OCI-LY3 (cell line): Measurements from ENCODE around the gene EEIG2.

ENCODE experiments used
- H2AFZ ChIP-seq: fragments of 200-600, 300-600 bp; shearing (Covaris generic); 2 replicates; pipeline ENCODE4 v1.6.0; 2014; ENCODE audit warnings: antibody characterized with exemption, low read depth, low read length
- H3K27ac ChIP-seq: fragments of 200-600, 300-600 bp; sonication (generic); 2 replicates; pipeline ENCODE4 v1.5.1; 2014; ENCODE audit warnings: mild to moderate bottlenecking, low read length, moderate library complexity, mixed read lengths
- H3K27me3 ChIP-seq: fragments of 200-600, 300-600 bp; sonication (generic); 2 replicates; pipeline ENCODE4 v1.6.1; 2014; ENCODE audit warnings: low read depth, low read length, mixed read lengths
- H3K36me3 ChIP-seq: fragments of 200-600, 300-600 bp; sonication (generic); replicated peaks from 2 replicates; pipeline ENCODE3; 2014; ENCODE audit warnings: low read depth, low read length, mixed read lengths
- H3K4me1 ChIP-seq: fragments of 300-600, 200-600 bp; sonication (generic); 2 replicates; pipeline ENCODE4 v1.6.1; 2014; ENCODE audit warnings: low read length, mixed read lengths
- H3K4me2 ChIP-seq: fragments of 200-600, 300-600 bp; sonication (generic); 2 replicates; pipeline ENCODE4 v1.6.1; 2014; ENCODE audit warnings: low read length, mixed read lengths
- H3K4me3 ChIP-seq: fragments of 300-600, 200-600 bp; sonication (generic); 2 replicates; pipeline ENCODE4 v1.5.1; 2014; ENCODE audit warnings: antibody characterized with exemption, mild to moderate bottlenecking, low read length, moderate library complexity
- H3K79me2 ChIP-seq: fragments of 300-600, 200-600 bp; shearing (Covaris generic); 2 replicates; pipeline ENCODE4 v1.6.1; 2014; ENCODE audit warnings: mild to moderate bottlenecking, low read length, mixed read lengths
- H3K9ac ChIP-seq: fragments of 300-600, 200-600 bp; shearing (Covaris generic); 2 replicates; pipeline ENCODE4 v1.6.0; 2014; ENCODE audit warnings: mild to moderate bottlenecking, low read length, moderate library complexity
- H3K9me3 ChIP-seq: fragments of 200-600, 300-600 bp; shearing (Covaris generic); 2 replicates; pipeline ENCODE4 v1.6.1; 2014; ENCODE audit warnings: low read length, mixed read lengths; ENCODE audit not compliant: insufficient read depth
- H4K20me1 ChIP-seq: fragments of 200-600, 300-600 bp; sonication (generic); 2 replicates; pipeline ENCODE4 v1.6.1; 2016; ENCODE audit warnings: low read length, mixed read lengths; ENCODE audit not compliant: insufficient read depth
- CTCF ChIP-seq: fragments of 200-600, 300-600 bp; sonication (generic); IDR thresholded peaks from 2 replicates; pipeline ENCODE4 v1.5.1; 2014; ENCODE audit warnings: antibody characterized with exemption, low read length, low read depth
- EZH2phosphoT487 ChIP-seq: fragments of 200-600 bp; shearing (Covaris generic); IDR thresholded peaks from 2 replicates; pipeline ENCODE4 v1.6.1; 2018; ENCODE audit warnings: antibody characterized with exemption, mixed run types, low read depth

The EEIG2 gene

GRCh38 chr1:108524676-108525075, 35.2 kb upstream of the EEIG2 start:
- Histone ChIP-seq H4K20me1 (no peaks in the 10 kb centered on the region), H3K4me3 (no peak overlapping the region), H2AFZ (no peak overlapping the region), H3K4me1 (no peaks in the 10 kb centered on the region), H3K27me3 (no peaks in the 10 kb centered on the region), H3K27ac (no peak overlapping the region), H3K9ac (no peak overlapping the region), H3K4me2 (no peak overlapping the region), H3K79me2 (no peaks in the 10 kb centered on the region), H3K36me3 (no peaks in the 10 kb centered on the region), H3K9me3 (no peaks in the 10 kb centered on the region)
- no peak for TF ChIP-seq CTCF
- TF ChIP-seq EZH2phosphoT487: no peak

- H3K4me1 ChIP-seq: no peaks in the 10 kb centered on the region
- H3K4me2 ChIP-seq: no peak overlapping the region
- no peaks in the 10 kb centered on the region for H3K36me3 ChIP-seq
- H3K27me3 ChIP-seq: no peaks in the 10 kb centered on the region
- H3K9ac ChIP-seq: no peak overlapping the region
- H3K9me3 ChIP-seq: no peaks in the 10 kb centered on the region
- H3K4me3 ChIP-seq: no peak overlapping the region
- TF ChIP-seq CTCF (no peak), EZH2phosphoT487 (no peak)
- no peaks in the 10 kb centered on the region for H3K79me2 ChIP-seq
- no peak overlapping the region for H2AFZ ChIP-seq
- no peak overlapping the region for H3K27ac ChIP-seq
- H4K20me1 ChIP-seq: no peaks in the 10 kb centered on the region
These were observed 32.8 kb upstream of the EEIG2 start for GRCh38 chr1:108527135-108527534.

GRCh38 chr1:108527837-108528236, 32.1 kb upstream of the EEIG2 start:
- H3K4me2 ChIP-seq: no peak overlapping the region
- H3K4me3 ChIP-seq: no peak overlapping the region
- no peaks in the 10 kb centered on the region for H3K9me3 ChIP-seq
- no peaks in the 10 kb centered on the region for H3K36me3 ChIP-seq
- no peak overlapping the region for H3K9ac ChIP-seq
- no peaks in the 10 kb centered on the region for H3K79me2 ChIP-seq
- no peaks in the 10 kb centered on the region for H3K4me1 ChIP-seq
- H3K27ac ChIP-seq: no peak overlapping the region
- no peak for TF ChIP-seq CTCF
- no peak for TF ChIP-seq EZH2phosphoT487
- H2AFZ ChIP-seq: no peak overlapping the region
- no peaks in the 10 kb centered on the region for H4K20me1 ChIP-seq
- H3K27me3 ChIP-seq: no peaks in the 10 kb centered on the region

GRCh38 chr1:108531444-108531843, 28.5 kb upstream of the EEIG2 start:
- H3K4me3 ChIP-seq: no peak overlapping the region
- peaks cover 15% of the 10 kb centered on the region; the same call in 1 of the 2 replicates for H3K4me1 ChIP-seq
- TF ChIP-seq CTCF (no peak), EZH2phosphoT487 (no peak)
- H3K4me2 ChIP-seq: no peak overlapping the region
- H3K9ac ChIP-seq: no peak overlapping the region
- H3K27me3 ChIP-seq: no peaks in the 10 kb centered on the region
- no peak overlapping the region for H3K27ac ChIP-seq
- H3K36me3 ChIP-seq: no peaks in the 10 kb centered on the region
- no peaks in the 10 kb centered on the region for H3K9me3 ChIP-seq
- no peaks in the 10 kb centered on the region for H4K20me1 ChIP-seq
- no peaks in the 10 kb centered on the region for H3K79me2 ChIP-seq
- H2AFZ ChIP-seq: no peak overlapping the region
